Activated CD4-positive, alpha-beta T cell treated with anti-CD3 and anti-CD28 coated beads, Interleukin-2, amount 50 U/mL, for 48 hours (primary cell): ENCODE results near the gene DTNBP1.
"Not testable (repeated sequence)": the region's sequence is repeated elsewhere in the genome, so short reads cannot be mapped to it uniquely, and the experiment has no call there.

Experiments
- DNase-seq, 2 experiments: peaks; one replicate each; pipeline ENCODE4 v3.0.0-alpha.2; 2020

Gene DTNBP1

GRCh38 chr6:15554728-15555100 is 108.1 kb downstream of the DTNBP1 start:
- no peak for DNase-seq

DNA sequence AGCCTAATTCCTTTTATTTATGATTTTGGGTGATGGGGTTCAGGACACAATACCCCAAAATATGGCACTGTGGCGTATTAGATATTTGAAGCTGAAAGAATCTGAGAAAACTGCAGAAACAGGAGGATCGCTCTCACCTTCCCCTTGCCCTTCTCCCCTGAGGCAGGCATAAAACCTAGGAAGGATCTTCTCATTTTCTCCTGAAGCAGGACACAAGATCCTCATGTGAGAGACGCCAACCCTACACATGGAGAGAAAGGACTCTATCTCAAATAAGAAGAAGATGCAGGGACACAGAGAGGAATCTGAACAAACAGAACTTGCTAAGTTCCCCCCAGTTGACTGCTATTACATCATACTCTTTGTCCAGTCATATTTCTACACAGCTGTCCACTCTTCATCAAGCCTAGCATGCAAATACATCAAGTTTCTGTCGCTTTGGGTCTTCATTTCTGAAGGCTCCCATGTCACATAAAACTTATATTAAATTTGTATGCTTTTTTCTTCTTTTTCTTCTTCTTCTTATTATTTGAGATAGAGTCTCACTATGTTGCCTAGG is 109.0 kb downstream of the DTNBP1 start:
- DNase-seq, result no peak

GRCh38 chr6:15553031-15553430 is 109.8 kb downstream of the DTNBP1 start:
- DNase-seq, result no peak

DNA sequence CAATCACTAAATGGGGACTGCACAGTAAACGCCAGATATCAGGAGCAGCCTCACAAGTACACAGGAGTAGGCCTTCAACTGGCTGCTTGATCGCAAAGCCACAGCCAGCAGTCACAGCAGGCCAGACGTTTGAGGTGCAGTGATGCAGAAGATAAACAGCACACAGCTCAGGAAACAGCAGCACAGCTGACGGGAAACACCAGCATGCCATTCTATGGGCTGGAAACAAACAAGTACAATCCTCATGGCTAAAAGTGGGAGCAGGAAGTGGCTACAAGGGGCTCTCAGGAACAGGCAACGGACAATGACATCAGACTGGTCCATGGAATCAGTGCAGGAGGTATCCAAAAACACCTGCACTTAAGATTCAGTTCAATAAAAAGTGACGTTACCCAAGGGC is 111.0 kb downstream of the DTNBP1 start:
- DNase-seq, result no peak

DNA sequence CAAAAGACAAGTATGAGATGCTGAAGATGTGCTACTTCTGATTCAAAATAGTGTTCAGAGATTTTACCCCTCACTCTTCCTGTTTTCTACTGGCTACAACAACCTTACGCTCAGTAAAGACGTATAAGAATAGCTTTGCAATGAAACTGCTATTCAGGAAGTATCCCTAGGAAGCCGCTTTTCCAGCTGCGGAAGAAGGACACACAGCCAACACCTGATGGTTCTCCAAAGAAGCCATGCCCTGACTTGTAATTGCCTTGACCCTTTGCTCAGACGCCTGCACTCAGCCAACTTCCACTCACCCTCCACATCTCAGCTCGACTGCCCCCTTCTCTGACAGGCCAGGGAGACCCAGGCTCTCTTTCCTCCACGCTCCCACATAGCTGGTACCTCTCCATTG is 111.6 kb downstream of the DTNBP1 start:
- DNase-seq, result no peak

DNA sequence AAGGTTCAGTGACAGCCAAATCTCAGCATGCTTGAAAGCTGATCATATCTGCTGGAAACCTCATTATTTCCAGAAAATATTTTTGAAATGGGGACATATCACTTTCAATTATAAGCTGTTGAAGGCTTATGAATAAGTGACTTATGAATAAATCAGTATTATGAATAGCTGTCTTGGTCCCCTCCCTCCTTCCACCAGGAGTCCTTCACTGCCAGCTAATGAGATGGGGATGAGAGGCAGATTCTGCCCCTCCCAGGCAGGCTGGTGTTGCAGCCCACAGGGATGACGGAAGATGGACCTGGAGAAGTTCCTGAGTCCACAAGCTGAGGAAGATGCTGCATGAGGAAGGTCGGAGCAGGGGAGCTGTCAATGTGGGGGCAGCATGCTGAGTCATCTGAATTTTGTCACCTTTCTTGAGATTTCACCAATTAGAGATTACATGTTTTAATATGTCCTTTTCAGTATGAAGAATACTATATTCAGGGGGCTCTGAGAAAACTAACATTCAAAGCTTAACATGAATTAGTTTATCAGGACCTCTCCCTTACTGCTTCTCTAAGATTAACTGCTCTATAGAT is 112.2 kb downstream of the DTNBP1 start:
- DNase-seq, result no peak

- DNase-seq, result no peak
Measured at GRCh38 chr6:15549371-15549770, 113.5 kb downstream of the DTNBP1 start.

DNA sequence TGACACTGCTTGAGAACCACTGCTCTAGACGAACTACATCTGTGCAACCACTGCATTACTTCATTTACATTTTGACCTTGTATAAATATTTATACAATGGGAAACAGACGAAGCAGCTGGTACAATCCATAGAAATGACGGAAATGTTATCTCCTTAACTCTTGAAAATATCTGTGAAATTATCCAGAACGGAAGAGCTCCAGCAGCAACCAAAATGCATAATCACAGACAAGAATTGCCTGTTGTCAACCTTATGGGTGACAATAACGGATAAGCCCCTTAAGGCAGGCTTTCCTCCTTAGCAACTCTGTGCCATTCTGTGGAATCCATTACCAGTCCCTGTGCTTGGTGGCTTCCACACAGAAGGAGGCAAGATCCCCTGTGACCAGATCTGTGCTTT is 115.4 kb downstream of the DTNBP1 start:
- no peak for DNase-seq

DNA sequence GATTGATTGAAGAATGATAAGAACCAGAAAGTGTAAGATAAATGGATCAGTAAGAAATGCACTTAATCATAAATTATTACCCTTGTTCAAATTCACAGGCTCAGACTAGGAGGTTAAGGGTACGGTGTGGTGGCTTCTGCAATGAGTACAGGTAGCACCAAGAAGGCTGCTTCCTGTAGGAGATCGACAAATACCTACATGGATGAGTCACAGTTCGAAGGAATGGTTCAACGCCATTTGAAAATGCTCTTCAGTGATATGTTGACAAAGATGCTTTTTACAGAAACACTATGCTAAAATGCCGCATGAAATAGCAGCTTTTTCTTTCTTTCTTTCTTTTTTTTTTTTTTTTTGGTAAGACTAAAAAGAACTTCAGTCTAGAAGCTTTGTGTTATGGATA is 116.2 kb downstream of the DTNBP1 start:
- no peak for DNase-seq

DNA sequence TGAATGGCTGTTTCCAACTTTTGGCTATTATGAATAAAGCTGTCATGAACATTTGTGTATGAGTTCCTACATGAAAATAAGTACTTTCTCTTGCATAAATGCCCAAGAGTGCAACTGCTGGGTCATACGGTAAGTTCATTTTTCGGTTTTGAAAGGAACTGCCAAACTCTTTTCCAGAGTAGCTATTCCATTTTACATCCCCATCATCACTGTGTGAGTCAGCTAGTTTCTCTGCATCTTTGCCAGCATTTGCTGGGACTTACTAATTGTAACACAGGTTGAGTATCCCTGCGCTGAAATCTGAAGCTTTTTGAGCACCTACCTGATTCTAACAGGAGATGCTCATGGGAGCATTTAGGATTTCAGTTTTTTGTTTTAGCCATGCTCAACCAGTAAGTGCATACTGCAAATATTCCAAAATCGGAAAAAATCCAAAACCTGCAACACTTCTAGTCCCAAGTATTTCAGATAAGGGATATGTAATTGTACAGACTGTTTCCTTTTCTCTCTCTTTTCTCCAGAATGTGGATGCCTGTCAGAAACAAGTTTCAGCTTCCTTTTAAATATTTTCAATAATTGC is 118.4 kb downstream of the DTNBP1 start:
- no peak for DNase-seq

DNA sequence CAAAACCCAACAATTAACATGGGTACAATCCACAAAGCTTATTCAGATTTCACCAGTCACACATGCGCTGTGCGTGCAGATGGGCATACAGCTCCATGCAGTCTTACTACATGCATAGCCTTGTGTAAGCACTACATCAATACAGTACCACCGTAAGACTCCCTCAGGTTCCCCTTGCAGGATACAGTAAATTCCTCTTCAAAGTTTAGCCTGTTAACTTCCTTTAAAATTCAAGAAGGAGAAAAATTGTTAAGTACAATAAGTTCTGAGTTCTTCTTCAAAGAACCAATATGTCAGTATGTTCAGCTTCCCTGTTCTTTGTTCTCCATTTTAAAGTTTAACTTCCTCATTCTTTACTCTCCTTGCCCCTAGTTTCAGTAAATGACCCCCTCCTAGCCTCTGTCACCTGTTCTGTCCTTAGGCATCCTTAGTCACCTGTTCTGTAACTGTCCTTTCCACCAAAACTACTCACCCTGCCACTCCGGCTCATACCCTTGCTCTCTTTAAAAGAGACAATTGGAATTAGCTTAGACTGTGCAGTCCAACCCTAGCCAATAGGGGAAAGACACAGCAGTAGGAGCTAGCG is 119.4 kb downstream of the DTNBP1 start:
- DNase-seq, result not testable (repeated sequence)

DNA sequence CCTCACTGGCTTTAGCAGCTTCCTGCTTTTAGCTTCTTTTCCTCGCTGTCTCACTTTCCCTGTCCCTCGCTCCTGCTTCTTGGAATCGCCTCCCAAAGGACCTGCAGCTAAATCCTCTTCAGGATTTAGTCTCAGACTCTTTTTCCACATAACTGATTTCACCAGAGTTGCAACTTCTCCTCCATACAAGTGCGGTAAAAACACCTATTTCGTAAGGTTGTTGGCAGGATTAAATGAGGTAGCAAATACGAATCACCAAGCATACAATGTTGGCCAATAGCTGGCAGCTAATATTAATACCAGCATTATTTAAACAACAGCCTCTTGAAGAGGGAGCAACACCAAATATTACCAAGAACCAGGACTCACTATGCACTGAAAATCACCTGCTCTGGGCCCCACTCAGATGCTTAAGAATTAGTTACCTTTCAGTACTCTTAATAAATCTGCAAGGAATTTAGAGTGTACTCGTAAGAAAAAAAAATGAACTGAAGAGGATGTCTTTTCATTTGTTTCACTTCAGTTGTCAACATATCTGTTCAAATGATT is 123.0 kb downstream of the DTNBP1 start:
- DNase-seq, result no peak

DNA sequence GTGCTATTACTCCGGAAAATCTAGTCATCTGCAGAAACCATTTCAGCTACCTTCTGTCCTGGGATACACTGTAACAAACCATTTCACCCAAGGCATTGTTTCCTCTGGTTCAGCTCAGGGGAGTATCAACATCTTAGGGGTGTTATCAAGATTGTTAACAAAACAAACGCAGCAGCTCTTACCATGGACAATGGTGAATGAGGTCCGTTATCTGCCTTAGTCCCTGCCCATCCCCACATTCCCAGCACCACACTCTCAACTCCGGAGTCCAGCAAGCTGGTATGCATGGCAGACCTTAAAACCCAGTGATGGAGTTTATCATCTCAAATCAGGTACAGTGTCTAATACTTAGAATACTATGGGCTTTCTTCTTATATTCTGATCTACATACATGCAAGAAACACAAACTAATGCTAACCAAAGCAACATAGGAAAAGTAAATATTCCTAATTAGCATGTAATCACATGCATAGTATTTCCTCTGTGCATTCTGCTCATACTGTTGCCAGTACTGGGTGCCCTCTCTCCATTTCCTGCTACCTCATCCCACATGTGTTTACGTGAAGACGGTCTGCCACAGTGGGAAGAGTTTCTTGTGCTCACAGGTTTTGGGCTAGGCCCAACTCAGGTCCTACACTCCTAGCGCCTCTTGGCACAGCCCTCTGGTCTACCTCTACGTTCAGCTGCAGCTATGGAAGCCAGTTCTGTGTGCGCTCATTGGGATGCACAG is 123.9 kb downstream of the DTNBP1 start:
- no peak for DNase-seq

- DNase-seq, result no peak
Measured at GRCh38 chr6:15538106-15538505, 124.7 kb downstream of the DTNBP1 start.

GRCh38 chr6:15536198-15536955 is 126.5 kb downstream of the DTNBP1 start:
- DNase-seq, result no peak

DNA sequence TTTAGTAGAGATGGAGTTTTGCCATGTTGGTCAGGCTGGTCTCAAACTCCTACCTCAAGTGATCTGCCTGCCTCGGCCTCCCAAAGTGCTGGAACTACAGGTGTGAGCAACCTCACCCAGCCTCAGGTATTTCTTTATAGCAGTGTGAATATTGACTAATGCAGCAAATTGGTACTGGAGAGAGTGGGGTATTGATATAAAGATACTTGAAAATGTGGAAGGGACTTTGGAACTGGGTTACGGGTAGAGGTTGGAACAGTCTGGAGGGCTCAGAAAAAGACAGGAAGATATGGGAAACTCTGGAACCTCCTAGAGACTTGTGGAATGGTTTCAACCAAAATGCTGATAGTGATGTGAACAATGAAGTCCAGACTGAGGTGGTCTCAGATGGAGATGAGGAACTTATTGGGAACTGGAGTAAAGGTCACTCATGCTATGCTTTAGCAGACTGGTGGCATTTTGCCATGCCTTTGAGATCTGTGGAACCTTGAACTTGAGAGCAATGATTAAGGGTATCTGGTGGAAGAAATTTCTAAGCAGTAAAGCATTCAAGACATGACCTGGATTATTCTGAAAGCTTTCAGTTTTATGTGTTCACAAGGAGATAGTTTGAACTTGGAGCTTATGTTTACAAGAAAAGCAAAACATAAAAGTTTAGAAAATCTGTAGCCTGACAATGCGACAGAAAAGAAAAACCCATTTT is 127.2 kb downstream of the DTNBP1 start:
- DNase-seq, result no peak

DNA sequence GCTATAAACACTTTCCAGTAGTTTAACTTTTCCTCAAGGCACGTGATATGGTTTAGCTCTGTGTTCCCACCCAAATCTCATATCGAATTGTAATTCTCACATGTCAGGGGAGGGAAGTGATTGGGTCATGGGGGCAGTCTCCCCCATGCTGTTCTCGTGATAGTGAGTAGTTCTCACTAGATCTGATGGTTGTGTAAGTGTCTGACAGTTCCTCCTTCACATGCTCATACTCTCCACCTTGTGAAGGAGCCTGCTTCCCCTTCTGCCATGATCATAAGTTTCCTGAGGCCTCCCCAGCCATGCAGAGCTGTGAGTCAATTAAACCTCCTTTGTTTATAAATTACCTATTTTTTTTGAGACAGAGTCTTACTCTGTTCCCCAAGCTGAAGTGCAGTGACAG is 127.9 kb downstream of the DTNBP1 start:
- DNase-seq, result no peak

DNA sequence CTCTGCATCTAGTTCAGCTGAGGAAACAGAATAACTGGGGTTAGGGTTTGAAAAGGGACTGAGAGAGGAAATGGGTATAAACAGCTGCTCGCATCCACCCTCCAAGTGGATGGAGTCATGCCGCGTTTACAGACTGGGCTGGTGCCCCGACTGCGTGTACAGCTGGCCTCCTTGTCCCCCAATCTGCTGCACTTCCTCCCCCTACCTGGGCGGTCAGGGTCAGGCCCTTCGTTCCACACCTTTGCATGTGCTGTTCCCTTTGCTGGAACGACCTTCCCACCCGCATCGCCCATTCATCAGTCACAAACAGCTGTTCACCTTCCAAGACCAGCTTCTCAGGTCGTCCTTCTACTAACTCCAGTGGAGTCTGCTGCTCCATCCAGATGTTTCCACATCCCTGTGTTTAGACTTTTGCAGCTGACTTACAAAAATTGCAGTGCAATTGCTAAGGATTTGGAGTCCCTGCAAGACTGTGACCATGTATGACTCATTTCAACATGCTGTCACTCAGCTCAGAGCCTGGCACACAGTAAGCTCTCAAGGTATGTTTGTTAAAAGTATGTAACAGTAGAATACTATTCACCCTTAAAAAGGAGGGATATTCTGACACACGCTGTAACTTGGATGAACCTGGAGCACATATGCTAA is 129.3 kb downstream of the DTNBP1 start:
- no peak for DNase-seq

- no peak for DNase-seq
Measured at GRCh38 chr6:15531973-15532372, 130.9 kb downstream of the DTNBP1 start.

DNA sequence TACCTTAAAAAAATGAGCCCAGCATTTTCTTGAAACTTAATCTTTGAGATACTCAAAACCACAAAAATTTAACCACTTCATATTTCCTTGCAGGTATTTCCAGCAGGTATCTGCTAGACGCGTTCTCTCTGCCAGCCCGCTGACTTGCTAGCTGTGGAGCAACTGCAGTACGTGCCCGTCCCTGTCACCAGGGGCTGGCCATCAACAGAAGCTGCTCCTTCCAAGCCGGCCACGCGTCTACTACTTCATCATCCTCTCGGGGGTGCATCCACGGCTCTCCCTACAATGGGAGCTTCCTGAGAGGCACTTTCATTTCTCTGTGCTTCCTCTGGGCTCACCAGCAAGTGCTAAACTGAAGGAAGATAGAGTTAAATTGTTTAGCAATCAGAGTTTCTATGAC is 132.4 kb downstream of the DTNBP1 start:
- DNase-seq, result no peak

GRCh38 chr6:15528870-15529269 is 134.0 kb downstream of the DTNBP1 start:
- no peak for DNase-seq
